NCI-H2196 (cell line): Measurements from ENCODE around the gene CPLANE2.

Source experiments
- DNase-seq: peaks from one replicate; lab custom pipeline; 2025; ENCODE audit not compliant: unreplicated experiment; lab: John Stamatoyannopoulos, UW

CPLANE2 gene

DNA sequence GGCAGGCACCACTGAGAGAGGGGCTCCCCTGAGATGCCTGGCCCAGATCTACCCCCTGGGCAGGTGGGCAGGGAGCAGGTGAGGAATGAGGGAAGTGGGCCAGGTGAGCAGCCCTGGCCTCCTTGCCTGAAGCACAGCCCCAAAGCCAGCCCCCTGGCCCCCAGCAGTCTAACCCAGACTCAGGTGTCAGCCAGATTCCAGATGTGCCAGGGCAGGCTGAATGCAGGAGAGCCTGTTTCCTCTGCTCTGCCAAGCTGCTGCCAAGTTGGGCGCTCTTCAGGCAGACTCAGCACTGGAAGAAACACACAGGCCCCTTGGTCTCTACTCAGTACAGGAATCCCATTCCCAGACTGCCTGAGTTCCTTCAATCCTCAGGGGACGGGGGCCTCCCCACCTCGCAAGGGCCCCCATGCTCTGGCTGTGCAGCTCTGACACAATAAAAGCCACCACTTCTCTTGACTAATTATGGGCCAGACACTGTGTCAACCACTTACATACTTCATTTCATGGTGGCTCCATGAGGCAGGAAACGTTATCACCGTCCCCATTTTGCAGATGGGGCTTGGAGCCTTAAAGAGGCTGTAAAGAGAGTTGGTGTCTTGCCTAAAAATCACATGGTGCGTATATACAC, 45.0 kb downstream of the CPLANE2 start:
- DNase-seq = no peak

DNA sequence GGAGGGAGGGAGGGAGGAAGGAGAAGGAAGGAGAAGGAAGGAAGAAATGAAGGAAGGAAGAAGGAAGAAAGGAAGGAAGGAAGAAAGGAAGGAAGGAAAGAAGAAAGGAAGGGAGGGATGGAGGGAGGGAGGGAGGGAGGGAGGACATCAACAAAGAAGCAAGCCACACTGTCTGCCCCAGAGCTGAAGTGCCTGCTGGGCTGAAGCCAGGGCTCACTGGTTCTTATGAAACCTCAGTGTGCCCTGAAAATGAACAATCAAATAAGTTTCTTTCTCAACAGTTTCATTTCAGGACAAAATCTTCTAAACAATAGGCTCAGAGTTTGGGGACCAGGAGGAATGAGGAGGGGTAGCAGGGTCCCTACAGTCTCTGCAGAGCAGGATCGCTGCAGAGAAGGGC, 45.7 kb downstream of the CPLANE2 start:
- DNase-seq = no peak

GRCh38 chr1:16189921-16190621, 46.9 kb downstream of the CPLANE2 start:
- DNase-seq = peak; percentile 62

DNA sequence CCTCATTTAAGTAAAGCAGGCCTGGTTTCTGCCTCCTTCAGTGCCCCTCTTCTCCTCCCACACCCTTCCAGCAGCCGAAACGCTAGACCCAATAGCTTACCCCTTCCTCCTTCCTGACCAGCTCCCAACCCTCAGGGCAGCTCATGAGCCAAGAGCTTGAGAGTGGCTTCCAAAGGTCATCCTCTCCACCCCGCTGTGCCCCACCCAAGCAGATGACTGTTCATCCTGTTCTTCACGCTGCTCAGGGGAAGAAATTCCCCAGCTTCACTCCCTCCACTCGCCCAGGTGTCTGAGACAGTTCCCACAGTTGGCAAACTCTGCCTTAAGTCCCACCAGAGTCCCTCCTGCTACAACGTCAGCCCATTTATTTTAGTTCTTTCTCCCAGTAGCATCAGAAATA, 48.0 kb downstream of the CPLANE2 start:
- DNase-seq = no peak

DNA sequence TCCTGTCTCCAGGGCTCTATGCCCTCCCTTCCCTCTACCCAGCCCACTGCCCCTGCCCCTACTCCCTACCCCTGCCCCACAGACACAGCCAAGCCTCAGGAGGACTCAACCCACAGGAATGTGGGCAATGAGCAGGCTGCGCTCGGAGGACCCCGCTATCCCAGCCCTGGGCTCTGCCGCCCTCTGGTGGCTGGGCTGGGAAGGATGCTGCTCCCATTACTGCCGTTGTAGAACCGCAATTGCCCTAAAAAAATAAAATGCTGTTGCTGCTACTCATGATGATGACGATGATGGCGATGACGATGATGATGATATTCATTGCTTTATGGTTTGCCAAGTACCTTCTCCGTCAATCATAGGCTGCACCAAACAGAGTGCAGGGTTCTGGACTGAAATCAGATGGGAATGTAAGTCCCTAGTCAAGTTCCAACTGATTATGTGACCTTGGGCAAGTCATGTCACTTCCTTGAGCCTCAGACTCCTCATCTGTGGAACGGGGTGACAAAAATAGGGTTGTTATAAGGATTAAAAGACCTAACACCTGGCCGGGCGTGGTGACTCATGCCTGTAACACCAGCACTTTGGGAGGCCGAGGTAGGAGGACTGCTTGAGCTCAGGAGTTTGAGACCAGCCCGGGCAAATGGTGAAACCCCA, 49.1 kb downstream of the CPLANE2 start:
- DNase-seq = peak; percentile 70

GRCh38 chr1:16186655-16187235, 50.2 kb downstream of the CPLANE2 start:
- DNase-seq = no peak

DNA sequence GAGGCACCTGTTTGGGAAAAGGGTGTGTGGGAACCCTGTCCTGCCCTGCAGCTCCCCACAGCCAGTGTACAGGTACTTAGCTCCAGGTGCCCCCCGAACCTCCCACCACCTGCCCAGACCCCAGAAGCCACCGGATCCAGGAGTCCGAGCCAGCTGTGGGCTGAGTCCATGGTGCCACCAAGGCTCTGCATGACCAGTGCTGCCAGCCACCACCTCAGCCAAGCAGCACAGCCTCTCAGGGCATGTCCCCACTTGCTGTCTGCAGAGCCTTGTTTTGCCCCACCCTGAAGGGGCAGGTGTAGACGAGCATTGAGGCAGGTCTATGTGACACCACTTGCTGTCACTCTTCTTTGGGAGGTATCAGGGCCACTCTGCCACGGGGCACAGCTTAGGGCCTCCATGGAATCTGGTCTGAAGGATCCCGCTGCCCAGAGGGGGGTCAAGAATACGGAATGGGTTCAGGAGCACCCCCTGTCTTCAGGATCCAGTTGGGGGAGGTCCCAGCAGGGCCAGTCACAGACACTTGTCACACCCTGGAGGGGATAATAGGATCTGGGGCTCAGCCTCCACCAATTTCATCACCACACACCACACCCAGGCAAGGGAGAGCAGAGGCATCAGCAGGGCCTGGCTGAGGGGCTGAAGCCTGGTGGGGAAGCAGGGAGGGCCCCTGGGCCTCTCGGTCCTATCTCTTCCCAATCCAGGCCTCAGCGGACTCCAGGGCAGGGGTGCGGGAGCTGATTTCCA, 52.3 kb downstream of the CPLANE2 start:
- DNase-seq = no peak

- DNase-seq = no peak
Observed at GRCh38 chr1:16183765-16184556, 53.0 kb downstream of the CPLANE2 start.

GRCh38 chr1:16183179-16183578, 53.8 kb downstream of the CPLANE2 start:
- DNase-seq = no peak

- no peak for DNase-seq
Observed at GRCh38 chr1:16181887-16182719, 54.9 kb downstream of the CPLANE2 start.
